ENCODE measurements around the gene C10orf95. TPM values are rescaled to one million over a fixed set of nuclear protein-coding genes. Genes with fewer than 3 reads are reported as not detected.

The C10orf95 gene
- total RNA-seq, 1 experiment from 2014 or later = 0.21 TPM

DNA sequence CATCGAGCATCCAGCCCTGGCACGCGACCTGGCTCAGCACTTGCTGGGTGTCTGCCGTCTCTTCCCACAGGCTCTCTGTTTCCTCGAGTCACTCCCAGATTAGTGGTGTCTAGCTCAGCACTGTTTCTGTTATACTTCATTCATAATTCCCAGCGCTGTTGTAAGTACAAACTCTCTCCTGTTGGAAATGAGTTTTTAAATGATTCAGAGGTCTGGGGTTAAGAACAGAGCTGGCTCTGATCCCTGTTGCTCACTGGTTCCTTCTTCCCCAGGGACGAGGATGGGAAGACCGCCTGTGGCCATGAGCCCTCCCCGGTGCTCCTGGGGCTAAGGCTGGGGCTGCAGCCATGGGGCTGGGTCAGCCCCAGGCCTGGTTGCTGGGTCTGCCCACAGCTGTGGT, 17.3 kb upstream of the C10orf95 start:
- no TSS peak for BruUV-seq (replicated peaks)
- no peaks in the 10 kb centered on the region for H3K27me3 ChIP-seq (ENCODE audit: control insufficient read depth, insufficient read depth, low read length)
- H3K9me3 ChIP-seq (ENCODE audit: control insufficient read depth, insufficient read depth, low read depth, low read length) = no peaks in the 10 kb centered on the region
- intact Hi-C loops (cut with micrococcal nuclease; ENCODE audit: unreplicated experiment) (no loop called here), in situ Hi-C loops (cut with HindIII; ENCODE audit: low pct_unique_long_range_greater_than_20kb, low sequenced_read_pairs) (no loop called here)
- CTCF ChIA-PET = interaction anchor here (0.6 to 0.7 kb wide), 4 partner anchors 25 to 1680 kb away, joined by 3 to 6 read pairs (median 3); no protein-coding TSS in a partner anchor
- H3K36me3 ChIP-seq (ENCODE audit: control insufficient read depth, insufficient read depth, low read length) = no peaks in the 10 kb centered on the region
- H3K4me3 ChIP-seq (ENCODE audit: low read depth in 2 of 2, low read length in 2 of 2) = no peak overlapping the region
- peaks cover 2% of the 10 kb centered on the region; the same call in 1 of the 2 replicates for H3K4me1 ChIP-seq (ENCODE audit: control insufficient read depth, insufficient read depth, low read length)
- ATAC-seq (no peak), DNase-seq (ENCODE audit: low read depth, low spot score) (no peak)
- no peak overlapping the region for H3K27ac ChIP-seq (ENCODE audit: low read length)
- POLR2A ChIA-PET = interaction anchor here (0.6 kb wide), 1 partner anchor 1583 kb away, joined by 6 read pairs; no protein-coding TSS in a partner anchor
- no peak for TF ChIP-seq TCF7L2 (IDR thresholded peaks at IDR 0.05; ENCODE audit: low read depth, low read length)
- TF ChIP-seq, protein P1, sequence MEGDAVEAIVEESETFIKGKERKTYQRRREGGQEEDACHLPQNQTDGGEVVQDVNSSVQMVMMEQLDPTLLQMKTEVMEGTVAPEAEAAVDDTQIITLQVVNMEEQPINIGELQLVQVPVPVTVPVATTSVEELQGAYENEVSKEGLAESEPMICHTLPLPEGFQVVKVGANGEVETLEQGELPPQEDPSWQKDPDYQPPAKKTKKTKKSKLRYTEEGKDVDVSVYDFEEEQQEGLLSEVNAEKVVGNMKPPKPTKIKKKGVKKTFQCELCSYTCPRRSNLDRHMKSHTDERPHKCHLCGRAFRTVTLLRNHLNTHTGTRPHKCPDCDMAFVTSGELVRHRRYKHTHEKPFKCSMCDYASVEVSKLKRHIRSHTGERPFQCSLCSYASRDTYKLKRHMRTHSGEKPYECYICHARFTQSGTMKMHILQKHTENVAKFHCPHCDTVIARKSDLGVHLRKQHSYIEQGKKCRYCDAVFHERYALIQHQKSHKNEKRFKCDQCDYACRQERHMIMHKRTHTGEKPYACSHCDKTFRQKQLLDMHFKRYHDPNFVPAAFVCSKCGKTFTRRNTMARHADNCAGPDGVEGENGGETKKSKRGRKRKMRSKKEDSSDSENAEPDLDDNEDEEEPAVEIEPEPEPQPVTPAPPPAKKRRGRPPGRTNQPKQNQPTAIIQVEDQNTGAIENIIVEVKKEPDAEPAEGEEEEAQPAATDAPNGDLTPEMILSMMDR (IDR thresholded peaks at IDR 0.05) = no peak
- TF ChIP-seq, protein P2, sequence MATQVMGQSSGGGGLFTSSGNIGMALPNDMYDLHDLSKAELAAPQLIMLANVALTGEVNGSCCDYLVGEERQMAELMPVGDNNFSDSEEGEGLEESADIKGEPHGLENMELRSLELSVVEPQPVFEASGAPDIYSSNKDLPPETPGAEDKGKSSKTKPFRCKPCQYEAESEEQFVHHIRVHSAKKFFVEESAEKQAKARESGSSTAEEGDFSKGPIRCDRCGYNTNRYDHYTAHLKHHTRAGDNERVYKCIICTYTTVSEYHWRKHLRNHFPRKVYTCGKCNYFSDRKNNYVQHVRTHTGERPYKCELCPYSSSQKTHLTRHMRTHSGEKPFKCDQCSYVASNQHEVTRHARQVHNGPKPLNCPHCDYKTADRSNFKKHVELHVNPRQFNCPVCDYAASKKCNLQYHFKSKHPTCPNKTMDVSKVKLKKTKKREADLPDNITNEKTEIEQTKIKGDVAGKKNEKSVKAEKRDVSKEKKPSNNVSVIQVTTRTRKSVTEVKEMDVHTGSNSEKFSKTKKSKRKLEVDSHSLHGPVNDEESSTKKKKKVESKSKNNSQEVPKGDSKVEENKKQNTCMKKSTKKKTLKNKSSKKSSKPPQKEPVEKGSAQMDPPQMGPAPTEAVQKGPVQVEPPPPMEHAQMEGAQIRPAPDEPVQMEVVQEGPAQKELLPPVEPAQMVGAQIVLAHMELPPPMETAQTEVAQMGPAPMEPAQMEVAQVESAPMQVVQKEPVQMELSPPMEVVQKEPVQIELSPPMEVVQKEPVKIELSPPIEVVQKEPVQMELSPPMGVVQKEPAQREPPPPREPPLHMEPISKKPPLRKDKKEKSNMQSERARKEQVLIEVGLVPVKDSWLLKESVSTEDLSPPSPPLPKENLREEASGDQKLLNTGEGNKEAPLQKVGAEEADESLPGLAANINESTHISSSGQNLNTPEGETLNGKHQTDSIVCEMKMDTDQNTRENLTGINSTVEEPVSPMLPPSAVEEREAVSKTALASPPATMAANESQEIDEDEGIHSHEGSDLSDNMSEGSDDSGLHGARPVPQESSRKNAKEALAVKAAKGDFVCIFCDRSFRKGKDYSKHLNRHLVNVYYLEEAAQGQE (IDR thresholded peaks at IDR 0.05; ENCODE audit: insufficient read depth in 1 of 2, low read depth in 2 of 2, low read length in 1 of 2) = no peak

DNA sequence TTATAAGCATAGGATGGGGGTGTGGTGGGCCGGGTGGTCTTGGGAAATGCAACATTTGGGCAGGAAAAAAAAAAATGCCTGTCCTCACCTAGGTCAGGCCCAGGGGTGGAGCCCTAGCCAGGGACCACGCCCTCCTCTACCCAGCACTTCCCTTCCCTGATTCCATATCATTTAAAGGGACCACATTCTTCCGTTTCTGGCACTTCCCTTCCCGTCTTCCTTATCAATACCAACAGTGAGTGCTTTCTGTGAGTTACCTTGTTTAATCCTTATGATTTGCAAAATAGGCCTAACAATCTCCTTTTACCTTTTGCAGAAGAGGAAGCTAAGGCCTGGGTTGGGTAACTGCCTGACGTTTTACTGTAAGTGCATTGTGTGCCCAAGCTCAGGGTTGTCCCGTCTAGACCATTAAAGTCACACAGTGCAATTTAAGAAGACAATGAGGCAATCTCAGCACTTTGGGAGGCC, 16.7 kb upstream of the C10orf95 start:
- ChIA-PET POLR2A (no interaction called here), CTCF (interaction anchor here (0.7 kb wide), 1 partner anchor 79 kb away, joined by 6 read pairs; no protein-coding TSS in a partner anchor)
- Histone ChIP-seq H3K4me3 (ENCODE audit: low read depth in 2 of 2, low read length in 2 of 2) (no peak overlapping the region), H3K4me1 (ENCODE audit: control insufficient read depth, insufficient read depth, low read length) (peaks cover 7% of the 10 kb centered on the region; the same call in 1 of the 2 replicates), H3K36me3 (ENCODE audit: control insufficient read depth, insufficient read depth, low read length) (no peaks in the 10 kb centered on the region), H3K9me3 (ENCODE audit: control insufficient read depth, insufficient read depth, low read depth, low read length) (no peaks in the 10 kb centered on the region), H3K27ac (ENCODE audit: low read length) (no peak overlapping the region), H3K27me3 (ENCODE audit: control insufficient read depth, insufficient read depth, low read length) (no peaks in the 10 kb centered on the region)
- BruUV-seq (replicated peaks) = no TSS peak
- in situ Hi-C loops (cut with HindIII; ENCODE audit: low pct_unique_long_range_greater_than_20kb, low sequenced_read_pairs) (no loop called here), intact Hi-C loops (cut with micrococcal nuclease; ENCODE audit: unreplicated experiment) (no loop called here)
- TF ChIP-seq, protein P1 (IDR thresholded peaks at IDR 0.05) = no peak
- TF ChIP-seq SIN3A (IDR thresholded peaks at IDR 0.05; ENCODE audit: borderline replicate concordance, insufficient read depth, low read depth, low read length) = no peak
- TF ChIP-seq, protein P2 (IDR thresholded peaks at IDR 0.05; ENCODE audit: insufficient read depth in 1 of 2, low read depth in 2 of 2, low read length in 1 of 2) = no peak
- TF ChIP-seq TCF7L2 (IDR thresholded peaks at IDR 0.05; ENCODE audit: low read depth, low read length) = no peak
- no peak for TF ChIP-seq POLR2AphosphoS5 (IDR thresholded peaks at IDR 0.05; ENCODE audit: low read depth, low read length)
- no peak for DNase-seq (ENCODE audit: low read depth, low spot score)
- no peak for ATAC-seq

Measured in Panc1 (cell line).